ENCODE results near the gene METTL2A.
"Not testable (repeated sequence)": the region's sequence is repeated elsewhere in the genome, so short reads cannot be mapped to it uniquely, and the experiment has no call there.

The METTL2A gene

GRCh38 chr17:62423647-62424461 lies at the start of gene METTL2A:
Gene METTL2A, plus strand, starts transcription at chr17:62423897. Its CDS starts 6 bp downstream, at chr17:62423903.
- H3K4me3 ChIP-seq (ENCODE audit: low read length): peak within 1 kb of the TSS; percentile 78
- not testable (repeated sequence) for H3K9me3 ChIP-seq (ENCODE audit: low read length); H3K27me3 ChIP-seq (ENCODE audit: insufficient read depth, low read length); H3K4me1 ChIP-seq (ENCODE audit: insufficient read depth, low read length)
- peak within 1 kb of the TSS; percentile 86 for H2AFZ ChIP-seq (ENCODE audit: low read depth, low read length)
- peaks cover 12% of the 10 kb centered on the region for H3K36me3 ChIP-seq (ENCODE audit: insufficient read depth, low read length)

- Histone ChIP-seq H3K36me3 (ENCODE audit: insufficient read depth, low read length) (no peaks in the 10 kb centered on the region), H2AFZ (ENCODE audit: low read depth, low read length) (no peak within 1 kb of the TSS), H3K27me3 (ENCODE audit: insufficient read depth, low read length) (peaks cover 8% of the 10 kb centered on the region), H3K4me3 (ENCODE audit: low read length) (no peak within 1 kb of the TSS), H3K9me3 (ENCODE audit: low read length) (no peaks in the 10 kb centered on the region), H3K4me1 (ENCODE audit: insufficient read depth, low read length) (no peaks in the 10 kb centered on the region)
Measured at GRCh38 chr17:62380253-62380652, 43.4 kb upstream of the METTL2A start, which contains the start of gene EFCAB3. Gene EFCAB3, plus strand, starts transcription at chr17:62380553. Its CDS starts 2,427 bp downstream, at chr17:62382980.

GRCh38 chr17:62381561-62381960 lies 42.1 kb upstream of the METTL2A start:
- Histone ChIP-seq H3K4me1 (ENCODE audit: insufficient read depth, low read length) (no peaks in the 10 kb centered on the region), H2AFZ (ENCODE audit: low read depth, low read length) (no peak overlapping the region), H3K36me3 (ENCODE audit: insufficient read depth, low read length) (no peaks in the 10 kb centered on the region), H3K27me3 (ENCODE audit: insufficient read depth, low read length) (peaks cover 8% of the 10 kb centered on the region), H3K9me3 (ENCODE audit: low read length) (no peaks in the 10 kb centered on the region), H3K4me3 (ENCODE audit: low read length) (no peak overlapping the region)

GRCh38 chr17:62388856-62389255 lies 34.8 kb upstream of the METTL2A start:
- Histone ChIP-seq H3K9me3 (ENCODE audit: low read length) (no peaks in the 10 kb centered on the region), H3K36me3 (ENCODE audit: insufficient read depth, low read length) (no peaks in the 10 kb centered on the region), H2AFZ (ENCODE audit: low read depth, low read length) (no peak overlapping the region), H3K27me3 (ENCODE audit: insufficient read depth, low read length) (peaks cover 4% of the 10 kb centered on the region), H3K4me1 (ENCODE audit: insufficient read depth, low read length) (no peaks in the 10 kb centered on the region), H3K4me3 (ENCODE audit: low read length) (no peak overlapping the region)

- H3K27me3 ChIP-seq (ENCODE audit: insufficient read depth, low read length): peaks cover 3% of the 10 kb centered on the region
- no peaks in the 10 kb centered on the region for H3K4me1 ChIP-seq (ENCODE audit: insufficient read depth, low read length)
- H2AFZ ChIP-seq (ENCODE audit: low read depth, low read length): no peak overlapping the region
- no peaks in the 10 kb centered on the region for H3K36me3 ChIP-seq (ENCODE audit: insufficient read depth, low read length)
- no peak overlapping the region for H3K4me3 ChIP-seq (ENCODE audit: low read length)
- H3K9me3 ChIP-seq (ENCODE audit: low read length): no peaks in the 10 kb centered on the region
Measured at GRCh38 chr17:62392908-62393307, 30.8 kb upstream of the METTL2A start.

- H3K9me3 ChIP-seq (ENCODE audit: low read length): no peaks in the 10 kb centered on the region
- no peaks in the 10 kb centered on the region for H3K36me3 ChIP-seq (ENCODE audit: insufficient read depth, low read length)
- H2AFZ ChIP-seq (ENCODE audit: low read depth, low read length): no peak overlapping the region
- no peak overlapping the region for H3K4me3 ChIP-seq (ENCODE audit: low read length)
- H3K27me3 ChIP-seq (ENCODE audit: insufficient read depth, low read length): peaks cover 2% of the 10 kb centered on the region
- H3K4me1 ChIP-seq (ENCODE audit: insufficient read depth, low read length): no peaks in the 10 kb centered on the region
Measured at GRCh38 chr17:62398891-62399290, 24.8 kb upstream of the METTL2A start.

- Histone ChIP-seq H3K4me3 (ENCODE audit: low read length) (no peak overlapping the region), H2AFZ (ENCODE audit: low read depth, low read length) (no peak overlapping the region), H3K27me3 (ENCODE audit: insufficient read depth, low read length) (no peaks in the 10 kb centered on the region), H3K9me3 (ENCODE audit: low read length) (no peaks in the 10 kb centered on the region), H3K4me1 (ENCODE audit: insufficient read depth, low read length) (no peaks in the 10 kb centered on the region), H3K36me3 (ENCODE audit: insufficient read depth, low read length) (no peaks in the 10 kb centered on the region)
Measured at GRCh38 chr17:62405451-62405850, 18.2 kb upstream of the METTL2A start.

- H3K4me1 ChIP-seq (ENCODE audit: insufficient read depth, low read length); H2AFZ ChIP-seq (ENCODE audit: low read depth, low read length); H3K27me3 ChIP-seq (ENCODE audit: insufficient read depth, low read length); H3K4me3 ChIP-seq (ENCODE audit: low read length); H3K9me3 ChIP-seq (ENCODE audit: low read length); H3K36me3 ChIP-seq (ENCODE audit: insufficient read depth, low read length): not testable (repeated sequence)
Measured at GRCh38 chr17:62413090-62413489, 10.6 kb upstream of the METTL2A start.

- H2AFZ ChIP-seq (ENCODE audit: low read depth, low read length); H3K4me3 ChIP-seq (ENCODE audit: low read length); H3K27me3 ChIP-seq (ENCODE audit: insufficient read depth, low read length); H3K9me3 ChIP-seq (ENCODE audit: low read length); H3K4me1 ChIP-seq (ENCODE audit: insufficient read depth, low read length): not testable (repeated sequence)
- H3K36me3 ChIP-seq (ENCODE audit: insufficient read depth, low read length): peaks cover 21% of the 10 kb centered on the region
Measured at GRCh38 chr17:62426214-62426613, 2.5 kb downstream of the METTL2A start.

- H3K9me3 ChIP-seq (ENCODE audit: low read length); H3K4me1 ChIP-seq (ENCODE audit: insufficient read depth, low read length); H3K27me3 ChIP-seq (ENCODE audit: insufficient read depth, low read length); H3K4me3 ChIP-seq (ENCODE audit: low read length); H2AFZ ChIP-seq (ENCODE audit: low read depth, low read length): not testable (repeated sequence)
- H3K36me3 ChIP-seq (ENCODE audit: insufficient read depth, low read length): peaks cover 21% of the 10 kb centered on the region
Measured at GRCh38 chr17:62435251-62435650, 11.6 kb downstream of the METTL2A start.

- not testable (repeated sequence) for H3K4me1 ChIP-seq (ENCODE audit: insufficient read depth, low read length); H3K9me3 ChIP-seq (ENCODE audit: low read length); H2AFZ ChIP-seq (ENCODE audit: low read depth, low read length); H3K4me3 ChIP-seq (ENCODE audit: low read length); H3K27me3 ChIP-seq (ENCODE audit: insufficient read depth, low read length)
- H3K36me3 ChIP-seq (ENCODE audit: insufficient read depth, low read length): peaks cover 45% of the 10 kb centered on the region
Measured at GRCh38 chr17:62441181-62441580, 17.5 kb downstream of the METTL2A start.

GRCh38 chr17:62444063-62444462 lies 20.4 kb downstream of the METTL2A start:
- Histone ChIP-seq H3K4me3 (ENCODE audit: low read length) (no peak overlapping the region), H3K36me3 (ENCODE audit: insufficient read depth, low read length) (peaks cover 67% of the 10 kb centered on the region), H2AFZ (ENCODE audit: low read depth, low read length) (no peak overlapping the region), H3K4me1 (ENCODE audit: insufficient read depth, low read length) (no peaks in the 10 kb centered on the region), H3K27me3 (ENCODE audit: insufficient read depth, low read length) (no peaks in the 10 kb centered on the region), H3K9me3 (ENCODE audit: low read length) (no peaks in the 10 kb centered on the region)

- not testable (repeated sequence) for H3K9me3 ChIP-seq (ENCODE audit: low read length); H3K4me3 ChIP-seq (ENCODE audit: low read length); H3K27me3 ChIP-seq (ENCODE audit: insufficient read depth, low read length); H2AFZ ChIP-seq (ENCODE audit: low read depth, low read length); H3K4me1 ChIP-seq (ENCODE audit: insufficient read depth, low read length)
- peaks cover 62% of the 10 kb centered on the region for H3K36me3 ChIP-seq (ENCODE audit: insufficient read depth, low read length)
Measured at GRCh38 chr17:62445791-62446190, 22.1 kb downstream of the METTL2A start.

GRCh38 chr17:62452195-62452594 lies 28.5 kb downstream of the METTL2A start:
- not testable (repeated sequence) for H3K4me1 ChIP-seq (ENCODE audit: insufficient read depth, low read length); H2AFZ ChIP-seq (ENCODE audit: low read depth, low read length); H3K9me3 ChIP-seq (ENCODE audit: low read length); H3K4me3 ChIP-seq (ENCODE audit: low read length); H3K27me3 ChIP-seq (ENCODE audit: insufficient read depth, low read length)
- peaks cover 19% of the 10 kb centered on the region for H3K36me3 ChIP-seq (ENCODE audit: insufficient read depth, low read length)

All from neuron (in vitro differentiated cells).